ENCODE data around the gene PHF20.

- TF ChIP-seq SUZ12 (IDR thresholded peaks at IDR 0.05; ENCODE audit: extremely low read depth, insufficient read depth, insufficient read length) = no peak
- no peak for TF ChIP-seq YY1 (IDR thresholded peaks at IDR 0.05; ENCODE audit: insufficient read depth, insufficient read length)
- TF ChIP-seq ZNF274 (IDR thresholded peaks at IDR 0.05; ENCODE audit: low read depth, low read length) = no peak
Measured at GRCh38 chr20:35788796-35789195, 17.0 kb downstream of the PHF20 start.
